Activated CD4-positive, alpha-beta T cell treated with anti-CD3 and anti-CD28 coated beads, Interleukin-2, amount 50 U/mL, for 24 hours (primary cell): ENCODE results near the gene FCRLB.
"Not testable (repeated sequence)": the region's sequence is repeated elsewhere in the genome, so short reads cannot be mapped to it uniquely, and the experiment has no call there.

ENCODE experiments used
- DNase-seq, 2 donors: peaks; one replicate each; pipeline ENCODE4 v3.0.0-alpha.2; 2020; ENCODE audit warnings: low read depth in 1 of 2, low spot score in 1 of 2

FCRLB gene

GRCh38 chr1:161720956-161721737, at the start of gene FCRLB:
Gene FCRLB, plus strand, starts transcription at chr1:161721544. Its CDS starts 1,129 bp downstream, at chr1:161722673.
- DNase-seq = no peak

GRCh38 chr1:161673437-161673836, 47.9 kb upstream of the FCRLB start:
- DNase-seq = not testable (repeated sequence)

- DNase-seq = not testable (repeated sequence)
Measured at GRCh38 chr1:161674447-161674846, 46.9 kb upstream of the FCRLB start.

GRCh38 chr1:161674908-161675307, 46.4 kb upstream of the FCRLB start:
- not testable (repeated sequence) for DNase-seq

GRCh38 chr1:161676441-161676840, 44.9 kb upstream of the FCRLB start:
- no peak for DNase-seq

- DNase-seq = no peak
Measured at GRCh38 chr1:161676958-161677689, 44.2 kb upstream of the FCRLB start.

- no peak for DNase-seq
Measured at GRCh38 chr1:161678500-161678899, 42.8 kb upstream of the FCRLB start.

- DNase-seq = no peak
Measured at GRCh38 chr1:161681879-161682278, 39.5 kb upstream of the FCRLB start.

GRCh38 chr1:161688946-161689345, 32.4 kb upstream of the FCRLB start:
- no peak for DNase-seq

GRCh38 chr1:161691846-161692245, 29.5 kb upstream of the FCRLB start:
- DNase-seq = no peak

- not testable (repeated sequence) for DNase-seq
Measured at GRCh38 chr1:161693020-161693712, 28.2 kb upstream of the FCRLB start.

- DNase-seq = not testable (repeated sequence)
Measured at GRCh38 chr1:161698302-161698701, 23.0 kb upstream of the FCRLB start.

- DNase-seq = no peak
Measured at GRCh38 chr1:161702250-161702649, 19.1 kb upstream of the FCRLB start.

- DNase-seq = no peak
Measured at GRCh38 chr1:161705537-161705936, 15.8 kb upstream of the FCRLB start.

- DNase-seq = no peak
Measured at GRCh38 chr1:161706113-161706481, 15.2 kb upstream of the FCRLB start.

GRCh38 chr1:161706482-161707347, 14.6 kb upstream of the FCRLB start, which contains the start of gene FCRLA:
Gene FCRLA, plus strand, starts transcription at chr1:161707229. Its CDS starts 36 bp downstream, at chr1:161707265.
- DNase-seq = peak in 1 of 2 donors; percentile 17

GRCh38 chr1:161707503-161707902, 13.8 kb upstream of the FCRLB start:
- no peak for DNase-seq

GRCh38 chr1:161709373-161709772, 12.0 kb upstream of the FCRLB start:
- DNase-seq = no peak

- no peak for DNase-seq
Measured at GRCh38 chr1:161710560-161710959, 10.8 kb upstream of the FCRLB start.

GRCh38 chr1:161718559-161719324, 2.6 kb upstream of the FCRLB start:
- DNase-seq = no peak
